Stimulated activated CD8-positive, alpha-beta memory T cell treated with anti-CD3 and anti-CD28 coated beads, Interleukin-7, amount 100 ng/mL, for 24 hours (primary cell): ENCODE measurements around the gene LRRC8D.
A peak's percentile ranks its signal among the peaks of the same experiment; 100 is the strongest.

Experiments
- DNase-seq: peaks from one replicate; pipeline ENCODE4 v3.0.0-alpha.2; 2020; ENCODE audit warnings: low read depth

LRRC8D gene

GRCh38 chr1:89807983-89808382 is 12.8 kb upstream of the LRRC8D start:
- DNase-seq: no peak

GRCh38 chr1:89808441-89809117 is 12.3 kb upstream of the LRRC8D start:
- no peak for DNase-seq

GRCh38 chr1:89809556-89809955 is 11.3 kb upstream of the LRRC8D start:
- no peak for DNase-seq

- DNase-seq: no peak
These were observed 10.5 kb upstream of the LRRC8D start for GRCh38 chr1:89810302-89810701.

GRCh38 chr1:89810880-89811279 is 10.0 kb upstream of the LRRC8D start:
- DNase-seq: no peak

- DNase-seq: no peak
These were observed 7.8 kb upstream of the LRRC8D start for GRCh38 chr1:89812992-89813391.

GRCh38 chr1:89815040-89815439 is 5.8 kb upstream of the LRRC8D start:
- DNase-seq: no peak

- DNase-seq: no peak
These were observed 5.2 kb upstream of the LRRC8D start for GRCh38 chr1:89815611-89816010.

GRCh38 chr1:89816366-89816765 is 4.5 kb upstream of the LRRC8D start:
- DNase-seq: no peak

GRCh38 chr1:89821322-89822108 is 683 bp downstream of the LRRC8D start:
- DNase-seq: peak; percentile 19

- no peak for DNase-seq
These were observed 1.5 kb downstream of the LRRC8D start for GRCh38 chr1:89822109-89822962.

GRCh38 chr1:89822999-89823628 is 2.3 kb downstream of the LRRC8D start:
- DNase-seq: no peak

- no peak for DNase-seq
These were observed 3.0 kb downstream of the LRRC8D start for GRCh38 chr1:89823679-89824292.

GRCh38 chr1:89826594-89826993 is 5.8 kb downstream of the LRRC8D start:
- DNase-seq: no peak

GRCh38 chr1:89827330-89827729 is 6.5 kb downstream of the LRRC8D start:
- DNase-seq: no peak

- no peak for DNase-seq
These were observed 7.1 kb downstream of the LRRC8D start for GRCh38 chr1:89827902-89828301.

- no peak for DNase-seq
These were observed 8.4 kb downstream of the LRRC8D start for GRCh38 chr1:89829186-89829585.

GRCh38 chr1:89831462-89832120 is 10.8 kb downstream of the LRRC8D start:
- DNase-seq: no peak

GRCh38 chr1:89832496-89833127 is 11.8 kb downstream of the LRRC8D start:
- DNase-seq: no peak

GRCh38 chr1:89833183-89834082 is 12.6 kb downstream of the LRRC8D start:
- DNase-seq: no peak
